A172 (cell line): ENCODE measurements around the gene SLC35F4. TPM values are rescaled to one million over a fixed set of nuclear protein-coding genes. Genes with fewer than 3 reads are reported as not detected.
"Not testable (repeated sequence)": the region's sequence is repeated elsewhere in the genome, so short reads cannot be mapped to it uniquely, and the experiment has no call there.

Source experiments
- DNase-seq: peaks from one replicate; pipeline ENCODE4 v3.0.0-alpha.2; 2015; ENCODE audit warnings: low spot score
- total RNA-seq: library from RNA; depleted of rRNA; stranded (reverse); fragments of >200 nt; shearing (Covaris generic); gene quantifications from 2 replicates; pipeline ENCODE4 v1.2.3, GENCODE V29; 2014

The SLC35F4 gene
- total RNA-seq, 1 experiment from 2014 or later = not detected

DNA sequence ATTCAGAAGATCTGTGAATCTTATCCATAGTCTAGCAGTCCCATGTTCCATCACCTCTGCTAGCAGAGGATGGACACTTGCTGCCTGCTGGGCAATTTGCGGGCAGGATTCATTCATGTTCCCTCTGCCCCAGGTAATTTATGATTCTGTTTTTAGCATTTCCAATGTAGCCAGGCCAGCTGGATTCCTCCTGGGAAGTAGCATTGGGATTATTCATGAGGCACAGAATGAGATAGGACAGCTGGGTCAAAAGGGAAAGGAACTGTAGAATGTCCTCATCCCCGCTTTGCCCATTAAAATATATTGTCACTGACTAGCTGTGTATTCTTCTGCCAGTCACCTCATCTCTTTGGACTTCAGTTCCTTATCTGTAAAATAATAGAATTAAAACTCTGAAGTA, 68.7 kb downstream of the SLC35F4 start:
- no peak for DNase-seq

DNA sequence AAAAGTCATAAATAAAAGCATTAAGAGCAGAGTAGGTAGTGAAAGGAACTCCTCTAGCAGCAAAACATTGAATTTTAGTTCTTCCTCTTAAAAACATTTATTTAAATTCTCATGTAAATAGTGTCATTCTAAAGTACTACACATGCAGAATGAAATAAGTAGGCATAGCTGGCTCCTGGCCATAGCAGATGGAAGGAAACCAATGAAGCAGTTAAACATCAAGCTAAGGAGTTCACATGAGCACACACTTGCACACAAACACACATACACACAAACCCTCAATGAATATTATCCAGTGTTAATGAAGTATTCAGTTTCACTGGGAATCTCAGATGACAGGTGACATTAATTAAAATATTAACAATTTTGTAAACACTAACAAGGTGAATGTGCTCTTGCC, 69.3 kb downstream of the SLC35F4 start:
- no peak for DNase-seq

DNA sequence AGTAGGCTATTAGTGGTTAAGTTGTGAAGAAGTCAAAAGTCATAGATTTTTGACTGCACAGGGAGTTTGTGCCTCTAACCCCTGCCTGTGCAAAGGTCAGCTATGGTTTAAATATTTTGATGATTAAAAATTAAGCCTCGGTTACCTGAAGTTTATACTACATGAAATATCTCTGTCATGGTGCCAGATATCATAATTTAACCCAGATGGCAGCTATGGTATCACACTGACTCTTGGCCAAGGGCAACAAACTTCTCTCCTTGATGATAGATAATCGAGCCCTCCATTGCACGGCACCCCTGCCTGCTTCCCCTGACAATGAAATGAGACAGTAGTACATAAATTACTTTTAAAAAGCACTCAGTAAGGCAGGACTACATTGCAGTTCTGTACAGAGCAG, 80.8 kb downstream of the SLC35F4 start:
- no peak for DNase-seq

DNA sequence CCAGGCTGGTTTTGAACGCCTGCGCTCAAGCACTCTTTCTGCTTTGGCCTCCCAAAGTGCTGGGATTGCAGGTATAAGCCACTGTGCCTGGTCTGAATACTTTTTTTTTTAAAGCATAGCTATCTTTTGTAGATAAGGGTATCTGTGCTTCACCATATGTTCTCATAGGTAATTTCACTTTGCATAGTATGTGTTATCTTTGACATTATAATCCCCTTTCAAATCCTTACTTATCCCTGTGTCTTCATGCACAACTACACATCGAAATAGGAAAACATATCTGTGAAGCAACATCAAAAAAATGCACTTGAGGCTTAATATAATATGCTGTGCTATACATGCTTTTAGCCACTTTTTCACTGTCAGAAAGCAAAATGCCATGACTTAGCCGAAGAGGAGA, 94.1 kb downstream of the SLC35F4 start:
- no peak for DNase-seq

DNA sequence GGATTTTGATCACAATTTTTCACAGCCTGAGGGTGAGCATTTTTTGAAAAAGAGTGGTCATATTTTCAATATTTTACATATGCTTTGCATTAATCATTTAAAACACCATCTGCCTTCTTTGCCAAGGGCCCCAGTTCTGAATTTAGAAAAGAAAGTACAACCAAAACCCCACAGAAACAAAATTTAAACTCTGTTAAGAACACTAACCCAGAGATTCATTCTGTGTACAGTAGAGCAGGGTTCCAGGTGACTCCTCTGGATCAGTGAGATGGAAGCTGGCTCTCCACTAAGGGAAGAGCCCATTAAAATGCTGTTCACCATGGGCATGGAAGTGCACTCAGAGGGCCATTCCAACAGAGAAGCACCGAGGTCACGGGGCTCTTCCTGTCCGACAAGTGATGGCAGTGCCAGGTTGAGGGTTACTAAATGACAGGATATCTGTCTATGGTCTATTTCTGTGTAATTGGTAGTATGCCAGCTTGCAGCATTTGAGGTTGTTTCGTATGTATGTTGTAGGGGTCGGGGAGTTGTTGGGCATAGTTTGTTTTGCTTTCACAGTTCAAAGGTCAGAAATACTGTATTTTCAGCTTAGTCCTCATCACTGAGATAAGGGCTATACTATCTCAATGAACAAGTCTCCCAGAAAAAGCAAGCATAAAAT, 95.9 kb downstream of the SLC35F4 start:
- DNase-seq = no peak

DNA sequence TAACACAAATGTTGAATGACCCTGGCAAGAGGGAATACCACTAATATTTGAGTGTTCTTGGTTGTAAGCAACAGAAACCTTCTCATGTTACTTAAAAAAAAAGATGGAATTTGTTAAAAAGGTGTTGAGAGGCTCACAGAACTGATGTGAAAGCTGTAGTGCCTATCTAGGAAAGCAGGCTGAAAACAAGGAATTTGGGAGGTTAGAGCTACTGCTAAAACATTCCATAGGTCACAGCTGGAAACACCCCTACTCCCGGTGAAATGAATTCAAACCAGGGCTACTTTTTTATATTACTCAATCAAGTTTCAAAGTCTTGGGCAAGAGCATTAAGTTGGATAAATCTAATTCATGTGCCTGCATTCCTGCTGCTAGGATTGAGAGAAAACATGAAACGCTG, 104.1 kb downstream of the SLC35F4 start:
- DNase-seq = no peak

DNA sequence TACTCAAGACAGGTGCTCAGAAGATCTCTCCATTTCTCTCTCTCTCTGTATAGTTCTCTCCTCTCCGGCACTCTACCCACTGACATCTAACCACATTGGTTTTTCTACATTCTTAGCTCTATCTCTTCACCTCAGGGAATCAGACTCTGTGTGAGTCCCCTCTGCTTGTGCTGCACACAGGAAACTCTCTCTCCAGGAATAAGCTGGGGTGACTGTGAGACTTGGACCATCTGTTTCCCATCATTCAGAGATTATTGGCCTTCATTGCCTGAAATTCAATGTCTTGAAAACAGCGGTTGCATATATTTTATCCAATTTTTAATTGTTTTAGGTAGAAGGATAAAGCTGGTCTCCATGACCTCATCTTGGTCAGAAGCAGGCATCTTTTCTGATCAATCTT, 105.0 kb downstream of the SLC35F4 start:
- no peak for DNase-seq

DNA sequence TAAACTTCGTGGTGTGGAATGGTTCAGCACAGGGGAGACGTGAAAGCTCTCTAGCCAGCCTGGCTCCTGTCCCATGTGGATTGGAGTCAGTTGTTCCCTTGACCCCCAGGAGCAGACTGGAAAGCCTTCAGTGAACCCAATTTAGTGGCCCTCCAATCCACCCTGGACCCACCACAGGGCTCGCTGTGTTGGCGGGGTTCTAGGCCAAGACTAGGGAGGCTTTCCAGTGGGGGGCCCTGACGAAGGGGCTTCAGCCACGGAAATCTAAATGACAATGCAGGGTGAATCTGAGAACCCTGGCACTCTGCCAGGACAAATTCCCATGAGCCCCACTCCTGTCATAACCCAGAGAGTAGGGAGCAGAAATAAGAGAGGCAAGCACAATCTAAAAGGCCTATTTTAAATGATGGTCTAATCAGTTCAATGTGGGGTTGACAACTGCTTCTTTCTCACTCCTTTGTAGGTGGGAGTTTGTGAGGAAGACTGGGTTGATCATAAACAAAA, 110.8 kb downstream of the SLC35F4 start:
- no peak for DNase-seq

DNA sequence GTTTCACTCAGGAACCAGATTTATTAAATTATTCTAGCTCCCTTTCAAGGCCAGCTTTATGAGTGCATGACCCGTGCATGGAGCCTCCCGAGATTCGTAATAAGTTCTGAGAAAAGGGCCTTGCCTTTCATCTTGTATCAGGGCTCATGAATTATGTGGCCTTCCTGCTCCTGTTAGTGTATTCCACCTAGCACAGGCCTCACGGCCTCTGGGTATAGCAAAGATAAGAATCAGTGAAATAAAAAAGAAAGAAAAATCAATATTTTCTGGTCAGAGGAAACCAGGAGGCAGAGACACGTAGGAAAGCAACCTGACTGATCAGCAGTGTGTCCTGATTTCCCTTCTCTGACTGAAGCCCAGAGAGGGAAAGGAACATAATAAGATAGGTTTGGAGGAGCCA, 111.4 kb downstream of the SLC35F4 start:
- no peak for DNase-seq

DNA sequence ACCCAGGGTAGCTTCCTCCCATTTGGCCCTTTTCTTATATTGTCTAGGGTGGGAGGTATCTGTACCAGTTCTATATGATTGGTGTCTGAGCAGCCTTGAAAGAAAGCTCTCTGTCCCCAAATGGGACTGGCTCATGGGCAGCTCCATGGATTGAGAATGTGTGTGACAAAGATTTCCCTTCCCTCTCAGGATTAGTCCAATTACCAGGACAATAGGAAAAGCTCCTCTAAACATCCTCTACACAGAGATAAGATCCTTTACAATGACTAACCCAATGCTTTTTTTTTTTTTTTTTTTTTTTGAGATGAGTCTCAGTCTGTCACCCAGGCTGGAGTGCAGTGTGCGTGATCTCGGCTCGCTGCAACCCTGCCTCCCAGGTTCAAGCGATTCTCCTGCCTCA, 112.1 kb downstream of the SLC35F4 start:
- no peak for DNase-seq

DNA sequence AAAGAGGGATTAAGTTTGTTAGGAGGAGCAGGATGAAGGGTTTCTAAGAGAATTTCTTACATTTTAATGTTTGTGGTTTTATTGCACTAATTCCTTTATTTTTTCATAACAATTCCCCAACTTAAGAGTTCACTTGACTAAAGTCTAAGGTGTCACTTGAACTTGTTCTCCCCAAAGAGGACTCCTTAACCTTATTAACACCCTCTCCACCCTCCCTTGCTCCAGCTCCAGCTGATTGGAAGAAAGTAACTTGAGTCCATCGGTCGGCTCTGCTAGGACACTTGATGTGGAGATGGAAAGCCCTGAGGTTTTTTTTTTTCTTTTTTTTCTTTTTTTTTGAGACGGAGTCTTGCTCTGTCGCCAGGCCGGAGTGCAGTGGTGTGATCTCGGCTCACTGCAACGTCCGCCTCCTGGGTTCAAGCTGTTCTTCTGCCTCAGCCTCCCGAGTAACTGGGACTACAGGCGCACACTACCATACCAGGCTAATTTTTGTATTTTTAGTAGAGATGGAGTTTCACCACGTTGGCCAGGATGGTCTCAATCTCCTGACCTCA, 113.7 kb downstream of the SLC35F4 start:
- not testable (repeated sequence) for DNase-seq

DNA sequence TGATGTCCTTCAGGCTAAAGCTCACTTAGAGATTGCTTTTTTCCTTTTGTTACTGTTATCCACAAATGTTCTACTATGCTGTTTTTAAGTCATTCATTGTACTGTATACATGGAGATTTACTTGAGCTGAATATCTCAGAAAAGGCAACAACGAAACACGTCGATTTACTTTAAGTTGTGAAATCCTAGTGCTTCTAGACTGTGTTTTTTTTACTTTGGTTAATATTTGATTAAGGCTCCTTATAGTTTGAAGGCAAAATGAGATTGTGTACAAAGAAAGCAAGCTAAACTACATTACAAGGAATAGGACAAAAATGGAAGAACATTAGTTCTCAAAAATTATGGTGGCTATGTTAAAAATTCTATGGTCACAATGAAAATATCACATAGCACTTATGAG, 114.5 kb downstream of the SLC35F4 start:
- DNase-seq = no peak

DNA sequence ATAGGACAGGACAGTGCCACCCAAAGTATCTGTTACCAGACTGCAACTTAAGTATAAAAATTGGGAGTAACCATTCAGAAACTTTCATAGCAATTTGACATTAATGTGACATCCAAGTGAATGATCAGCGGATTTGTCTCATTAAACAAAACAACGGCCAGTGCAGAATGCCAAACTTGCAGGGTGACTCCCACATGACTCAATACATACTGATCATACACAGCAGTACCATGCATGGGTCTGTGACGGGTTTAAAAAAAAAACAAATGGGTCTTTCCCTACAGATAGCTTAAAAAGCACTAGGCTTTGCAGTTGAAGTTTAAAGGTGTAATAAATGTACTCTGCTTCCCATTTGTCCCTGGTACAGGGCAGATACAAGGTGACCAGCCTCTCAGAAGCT, 116.6 kb downstream of the SLC35F4 start:
- DNase-seq = peak; percentile 53

DNA sequence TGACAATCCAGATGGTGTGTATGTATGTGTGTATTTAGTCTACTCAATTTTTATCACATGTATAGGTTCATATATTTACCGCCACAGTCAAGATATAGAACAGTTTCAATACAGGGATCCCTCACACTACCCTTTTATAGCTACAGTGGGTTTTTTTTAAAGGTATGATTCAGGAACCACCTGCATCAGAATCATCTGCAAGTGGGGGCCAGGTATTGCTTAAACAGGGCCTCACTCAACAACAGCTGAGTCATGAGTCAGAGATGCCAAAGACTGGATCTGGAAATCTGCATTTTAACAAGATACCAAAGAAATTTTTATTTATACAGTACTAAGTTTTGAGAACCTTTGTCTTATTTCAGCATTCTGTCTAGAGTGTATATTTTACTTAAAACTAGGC, 117.6 kb downstream of the SLC35F4 start:
- DNase-seq = no peak

DNA sequence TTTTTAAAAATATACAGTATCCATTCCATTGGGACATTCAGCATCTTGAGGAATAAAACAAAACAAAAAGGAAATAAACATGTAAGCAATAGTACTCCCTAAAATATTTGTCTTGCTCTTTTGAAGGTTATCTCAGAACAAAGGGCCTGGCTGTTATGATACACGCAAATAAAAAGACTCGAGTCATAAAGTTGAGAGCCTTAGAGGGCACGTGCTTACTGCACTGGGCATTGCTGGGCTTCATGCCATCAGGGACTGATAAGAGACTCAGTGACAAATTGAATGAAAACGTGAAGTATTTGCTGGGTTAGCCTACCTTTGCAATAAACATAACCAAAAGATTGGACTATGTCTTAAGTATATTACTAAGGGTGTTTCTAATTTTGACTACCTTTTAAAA, 118.9 kb downstream of the SLC35F4 start:
- DNase-seq = peak; percentile 79

DNA sequence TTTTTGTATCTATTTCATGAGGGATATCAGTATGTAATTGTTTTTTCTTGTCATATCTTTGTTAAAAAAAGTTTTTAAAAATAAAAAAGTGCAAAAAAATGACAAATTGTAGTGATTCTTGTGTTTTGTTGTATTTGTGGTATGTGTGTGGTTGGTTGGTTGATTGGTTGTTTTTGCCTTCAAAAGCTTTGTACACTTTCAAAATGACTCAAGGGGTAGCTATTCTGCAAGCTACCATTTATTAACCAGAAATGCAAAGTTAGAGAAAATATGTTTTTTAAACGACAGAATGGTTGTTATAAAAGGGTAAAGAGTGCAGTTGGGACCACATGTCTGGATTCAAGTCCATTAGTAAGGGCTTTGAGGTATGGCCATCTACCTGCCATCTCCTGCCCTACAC, 119.3 kb downstream of the SLC35F4 start:
- DNase-seq = no peak

DNA sequence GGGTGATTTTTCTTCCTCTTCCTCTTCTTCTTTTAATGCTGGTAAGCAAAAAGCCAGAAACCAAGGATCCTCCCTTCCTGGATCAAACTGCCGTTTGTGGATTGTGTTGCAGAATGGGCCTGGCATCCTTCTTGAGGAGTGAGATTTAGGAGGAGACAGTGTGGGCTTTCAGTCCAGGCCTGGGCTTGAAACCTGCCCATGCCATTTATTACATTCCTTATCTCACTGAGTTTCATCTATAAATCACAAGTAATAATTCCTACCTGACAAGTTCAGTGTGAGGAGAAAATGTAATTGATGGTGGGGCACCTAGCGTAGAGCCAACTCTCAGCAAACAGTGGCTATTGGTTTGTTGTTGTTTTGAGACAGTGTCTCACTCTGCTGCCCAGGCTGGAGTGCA, 126.4 kb downstream of the SLC35F4 start:
- no peak for DNase-seq

DNA sequence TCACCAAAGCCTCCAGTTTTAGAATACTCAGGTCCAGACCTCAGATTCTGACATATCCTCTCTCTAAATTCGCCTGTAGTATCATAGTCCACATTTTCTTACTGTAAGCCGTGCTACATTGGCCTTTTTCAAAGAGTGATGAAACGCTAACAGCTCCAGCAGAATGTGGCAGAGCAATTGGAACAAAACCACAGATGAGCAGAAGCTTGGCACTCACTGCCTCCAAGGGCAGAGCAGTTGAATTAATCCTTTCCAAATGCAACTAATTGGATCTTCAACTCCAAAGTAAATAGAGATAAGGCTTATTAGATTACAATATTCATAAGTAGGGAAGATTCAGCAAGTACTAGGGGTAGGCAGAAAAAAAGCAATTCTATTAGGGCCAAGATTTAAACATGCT, 128.3 kb downstream of the SLC35F4 start:
- DNase-seq = no peak

DNA sequence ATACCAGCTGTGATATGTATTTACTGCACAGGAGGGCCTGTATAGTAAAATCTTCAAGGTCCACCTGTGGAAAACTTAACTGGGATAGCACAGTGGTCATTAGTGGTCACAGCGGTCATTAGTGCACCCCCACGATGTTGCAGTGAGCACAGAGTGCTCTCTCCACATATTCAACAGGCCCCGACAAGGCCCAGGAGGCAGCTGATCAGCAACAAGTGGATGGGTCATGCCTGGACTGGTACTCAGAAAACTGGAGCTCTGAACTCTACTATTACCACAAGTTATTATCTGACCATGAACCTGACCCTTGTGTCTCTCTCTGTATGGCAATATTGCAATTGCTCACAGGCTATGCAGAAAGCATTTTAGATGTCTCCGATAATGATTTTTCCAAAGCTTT, 129.5 kb downstream of the SLC35F4 start:
- no peak for DNase-seq

DNA sequence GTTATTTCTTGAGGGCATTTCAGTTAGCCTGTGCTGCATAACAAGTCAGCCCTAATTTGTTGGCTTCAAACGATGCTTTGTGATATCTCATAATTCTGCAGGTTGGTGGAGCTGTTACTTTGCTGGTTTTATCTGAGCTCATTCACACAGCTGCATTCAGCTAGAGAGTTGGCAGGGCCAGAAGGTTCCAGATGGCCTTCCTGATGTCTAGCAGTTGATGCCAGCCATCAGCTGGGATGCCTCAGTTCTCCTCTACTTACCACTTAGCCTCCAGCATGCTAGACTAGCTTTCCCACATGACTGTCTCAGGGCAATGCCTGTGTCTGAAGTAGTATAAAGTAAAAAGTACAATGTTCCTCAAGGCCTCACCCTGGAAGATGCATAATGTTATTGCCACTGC, 130.6 kb downstream of the SLC35F4 start:
- DNase-seq = no peak

DNA sequence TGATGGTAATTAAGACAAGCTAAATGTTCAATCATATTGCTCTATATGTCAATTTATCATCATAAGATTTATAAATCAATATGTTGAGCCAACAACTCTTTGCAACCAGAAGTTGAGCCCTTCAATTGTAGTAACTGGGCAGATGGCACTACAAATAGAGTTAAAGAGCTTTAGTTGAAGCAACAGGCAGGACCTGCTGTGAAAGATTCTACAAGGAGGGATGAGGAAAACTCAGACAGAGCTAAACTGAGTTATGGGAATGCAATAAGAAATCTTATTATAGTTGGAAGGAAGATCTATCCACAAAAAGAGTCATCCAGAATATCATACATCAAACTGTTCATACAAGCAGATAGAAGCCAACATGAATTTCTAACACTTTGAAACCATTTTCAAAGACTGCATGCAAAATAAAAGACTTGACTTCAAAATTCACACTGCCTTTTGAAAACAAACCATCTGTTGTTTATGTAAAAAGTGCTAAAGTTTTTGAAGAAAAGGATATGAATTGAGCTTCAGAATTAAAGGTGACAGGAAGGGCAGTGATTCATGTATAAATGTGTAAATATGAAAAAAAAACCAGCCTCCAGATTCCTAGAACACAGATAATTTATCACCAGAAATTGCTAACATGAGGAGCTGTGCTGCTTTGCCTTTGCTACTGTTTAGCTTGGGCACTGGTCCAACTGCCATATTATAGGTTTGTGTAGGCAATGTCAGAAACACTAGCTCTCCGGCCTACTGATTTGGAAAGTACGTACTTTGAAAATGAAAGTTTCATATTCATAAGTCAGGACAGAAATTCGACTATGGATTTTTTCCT, 133.2 kb downstream of the SLC35F4 start:
- no peak for DNase-seq

DNA sequence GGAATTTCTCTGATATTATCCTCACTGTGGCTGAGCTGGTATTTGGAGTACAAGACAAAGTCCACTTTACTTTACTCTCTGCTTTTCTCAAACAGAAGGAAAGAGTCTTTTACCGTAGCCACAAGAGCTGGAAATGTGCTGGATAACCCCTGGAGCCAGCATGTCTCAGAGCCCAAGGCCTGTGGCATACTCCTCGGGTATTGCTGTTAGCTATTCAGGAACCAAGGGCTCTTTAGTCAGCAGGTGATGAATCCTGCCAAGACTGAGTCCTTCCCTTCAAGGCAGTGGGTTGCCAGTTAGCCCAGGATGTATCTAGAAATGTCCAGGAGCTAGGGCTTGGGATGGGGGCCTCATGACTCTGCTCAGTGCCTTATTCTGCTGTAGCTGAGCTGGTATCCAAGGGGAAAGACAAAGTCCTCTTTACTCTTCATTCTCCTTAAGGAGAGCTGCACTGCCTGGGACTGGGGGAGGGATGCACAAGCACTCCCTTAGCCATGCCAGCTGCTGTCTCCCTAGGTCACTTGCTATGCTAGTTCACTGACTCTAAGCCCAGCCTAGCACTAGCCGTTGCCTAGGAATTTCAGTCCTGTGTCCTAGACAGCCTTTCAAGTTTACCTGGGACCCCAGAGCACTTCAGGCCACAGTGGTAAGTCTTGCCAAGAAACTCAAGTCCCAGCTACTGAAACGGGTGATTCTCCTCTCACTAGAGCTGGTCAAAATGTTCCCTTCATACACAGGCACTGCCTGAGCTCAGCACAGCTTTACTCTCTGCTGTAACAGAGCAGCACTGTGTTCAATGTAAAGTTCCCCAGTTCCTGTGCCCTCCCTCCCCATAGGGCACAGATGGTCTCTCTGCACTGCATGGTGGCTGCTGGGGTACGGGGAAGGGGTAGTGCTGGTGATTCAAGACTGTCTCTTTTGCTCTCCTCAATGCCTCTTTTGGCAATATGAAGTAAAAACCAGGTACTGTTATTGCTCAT, 136.4 kb downstream of the SLC35F4 start:
- DNase-seq = no peak
